HL-60 (cell line): ENCODE measurements around the gene CDKL4.

Experiments
- CTCF ChIP-seq: IDR thresholded peaks from one replicate; pipeline ENCODE4 v1.5.1; 2011; ENCODE audit warnings: low read length, control low read depth, inconsistent platforms; ENCODE audit not compliant: insufficient read depth
- POLR2AphosphoS5 ChIP-seq: IDR thresholded peaks from 2 replicates; pipeline ENCODE4 v1.6.1; 2012; ENCODE audit warnings: low read depth

GRCh38 chr2:39154944-39155343 lies 88.8 kb downstream of the CDKL4 start:
- no peak for TF ChIP-seq CTCF
- no peak for TF ChIP-seq POLR2AphosphoS5
